GM19397 (cell line): Measurements from ENCODE around the gene DDX47.
A peak's percentile ranks its signal among the peaks of the same experiment; 100 is the strongest.
"Not testable (repeated sequence)": the region's sequence is repeated elsewhere in the genome, so short reads cannot be mapped to it uniquely, and the experiment has no call there.

Experiments used
- ATAC-seq: cut with Tn5 transposase; IDR thresholded peaks from one replicate; pipeline ENCODE4 v1.9.1; 2021; ENCODE audit warnings: mild to moderate bottlenecking, moderate library complexity; ENCODE audit not compliant: unreplicated experiment

DDX47 gene

DNA sequence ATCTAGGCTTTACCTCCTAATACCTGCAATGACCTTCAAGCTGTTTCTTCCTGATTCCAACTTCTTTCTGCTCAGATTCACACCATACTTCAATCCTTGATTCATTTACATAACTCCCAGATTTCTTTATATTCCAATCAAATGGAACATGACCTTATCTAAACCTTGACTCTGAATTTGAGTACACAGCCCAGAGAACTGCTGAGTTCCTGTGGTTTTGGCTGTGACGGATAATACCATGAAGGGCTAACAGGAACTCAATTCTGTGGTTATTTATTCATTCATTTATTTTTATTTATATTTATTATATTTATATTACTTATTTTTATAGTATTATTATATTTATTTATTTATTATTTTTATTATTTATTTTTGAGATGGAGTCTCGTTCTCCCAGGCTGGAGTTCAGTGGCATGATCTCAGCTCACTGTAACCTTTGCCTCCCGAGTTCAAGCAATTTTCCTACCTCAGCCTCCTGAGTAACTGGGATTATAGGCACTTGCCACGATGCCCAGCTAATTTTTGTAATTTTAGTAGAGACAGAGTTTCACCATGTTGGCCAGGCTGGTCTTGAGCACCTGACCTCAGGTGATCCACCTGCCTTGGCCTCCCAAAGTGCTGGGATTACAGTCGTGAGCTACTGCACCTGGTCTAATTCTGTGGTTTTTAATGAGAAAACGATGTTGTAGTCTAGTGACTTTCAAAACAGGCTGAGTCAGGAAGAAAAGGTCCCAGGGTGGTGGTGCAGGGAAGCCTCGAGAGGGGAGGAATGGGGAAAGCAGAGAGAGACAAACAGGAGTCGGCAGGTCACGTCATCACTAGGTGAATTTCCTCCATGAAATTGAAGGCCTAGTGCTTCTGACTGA is 16.0 kb upstream of the DDX47 start:
- ATAC-seq = no peak

DNA sequence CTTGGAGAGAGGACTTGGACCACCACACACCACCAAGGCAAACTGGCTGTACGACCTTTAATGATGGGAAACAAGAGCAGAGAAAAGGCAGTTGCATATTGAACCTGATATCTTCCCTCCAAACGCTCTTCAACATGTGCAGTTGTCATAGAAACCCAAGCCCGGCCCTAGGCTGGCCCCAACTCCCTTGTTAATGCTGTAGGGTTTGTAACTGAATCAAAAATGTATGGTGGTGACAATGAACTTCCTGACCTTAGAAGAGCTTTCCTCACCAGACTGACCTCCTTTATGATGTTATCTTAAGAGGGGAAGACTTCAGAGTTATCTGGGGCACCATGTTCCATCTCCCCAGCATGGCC is 15.4 kb upstream of the DDX47 start:
- no peak for ATAC-seq

DNA sequence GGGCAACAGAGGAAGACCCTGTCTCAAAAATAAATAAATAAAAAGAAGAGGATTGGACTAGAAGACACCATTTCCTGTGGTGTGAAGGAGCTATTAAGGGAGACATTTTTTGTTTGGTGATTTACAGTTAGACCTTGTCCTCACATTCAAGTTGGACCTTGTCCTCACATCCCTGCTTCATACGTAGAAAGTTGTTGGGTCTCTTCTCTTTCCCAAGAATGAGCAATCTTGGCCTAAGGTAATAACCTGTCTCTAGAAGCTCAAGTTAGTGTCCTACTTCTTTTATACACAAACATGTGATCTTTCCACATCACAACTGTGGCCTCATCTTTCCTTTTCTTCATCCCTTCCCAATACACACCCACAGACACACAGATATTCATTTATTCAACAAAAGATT is 14.7 kb upstream of the DDX47 start:
- no peak for ATAC-seq

DNA sequence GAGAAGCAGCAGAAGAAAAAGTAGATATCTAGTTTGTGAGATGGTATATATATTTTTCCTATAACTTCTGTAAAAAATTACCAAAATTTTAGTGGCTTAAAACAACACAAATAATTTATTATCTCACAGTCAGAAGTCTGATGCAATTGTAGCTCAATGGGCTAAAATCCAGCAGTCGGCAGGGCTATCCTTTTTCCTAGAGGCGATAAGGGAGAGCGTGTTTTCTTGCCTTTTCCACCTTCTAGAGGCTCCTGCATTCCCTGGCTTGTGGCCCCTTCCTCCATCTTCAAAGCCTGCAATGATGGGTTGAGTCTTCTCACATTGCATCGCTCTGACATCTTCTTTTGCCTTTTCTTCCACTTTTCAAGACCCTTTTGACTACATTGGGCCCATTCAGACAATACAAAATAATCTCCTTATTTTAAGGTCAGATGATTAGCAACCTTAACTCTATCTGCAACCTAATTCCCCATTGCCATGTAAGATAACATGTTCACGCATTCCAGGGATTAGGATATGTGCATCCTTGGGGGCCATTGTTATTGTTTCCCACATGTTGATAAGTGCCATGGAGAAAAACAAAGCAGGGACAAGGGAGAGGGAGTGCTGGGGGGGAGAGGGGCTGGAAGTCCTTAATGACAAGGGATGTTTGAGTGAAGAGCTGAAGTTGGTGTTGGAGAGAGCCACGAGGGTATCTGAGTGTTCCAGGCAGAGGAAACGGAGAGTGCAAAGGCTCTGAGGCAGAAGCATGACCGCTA is 13.8 kb upstream of the DDX47 start:
- no peak for ATAC-seq

DNA sequence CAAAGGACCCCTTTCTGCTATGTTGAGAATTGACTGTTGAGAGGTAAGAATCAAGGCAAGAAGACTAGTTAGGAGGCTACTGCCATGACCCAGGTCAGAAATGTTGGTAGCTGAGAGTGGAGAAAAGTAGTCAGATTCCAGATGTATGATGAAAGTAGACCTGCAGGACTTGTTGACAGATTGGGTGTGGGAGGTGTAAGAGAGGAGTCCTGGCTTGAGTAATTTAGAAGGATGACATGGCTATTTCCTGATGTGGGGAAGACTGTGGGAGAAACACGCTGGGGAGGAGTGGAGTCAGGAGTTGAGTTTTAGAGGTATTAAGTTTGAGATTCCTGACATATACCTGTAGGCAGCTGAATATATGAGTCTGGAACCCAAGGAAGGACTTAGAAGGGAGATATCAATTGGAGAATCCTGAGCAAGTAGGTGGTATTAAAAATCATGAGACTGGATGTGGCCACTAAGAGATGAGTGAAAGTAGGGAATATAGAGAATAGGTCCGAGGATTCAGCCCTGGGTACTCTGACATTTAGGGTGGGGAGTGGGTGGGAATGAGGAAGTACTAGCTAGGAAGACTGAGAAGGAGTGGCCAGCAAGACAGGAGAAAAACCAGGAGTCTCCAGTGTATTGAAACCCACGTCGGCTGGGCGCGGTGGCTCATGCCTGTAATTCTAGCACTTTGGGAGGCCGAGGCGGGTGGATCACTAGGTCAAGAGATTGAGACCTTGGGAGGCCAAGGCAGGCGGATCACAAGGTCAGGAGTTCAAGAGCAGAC is 12.6 kb upstream of the DDX47 start:
- no peak for ATAC-seq

DNA sequence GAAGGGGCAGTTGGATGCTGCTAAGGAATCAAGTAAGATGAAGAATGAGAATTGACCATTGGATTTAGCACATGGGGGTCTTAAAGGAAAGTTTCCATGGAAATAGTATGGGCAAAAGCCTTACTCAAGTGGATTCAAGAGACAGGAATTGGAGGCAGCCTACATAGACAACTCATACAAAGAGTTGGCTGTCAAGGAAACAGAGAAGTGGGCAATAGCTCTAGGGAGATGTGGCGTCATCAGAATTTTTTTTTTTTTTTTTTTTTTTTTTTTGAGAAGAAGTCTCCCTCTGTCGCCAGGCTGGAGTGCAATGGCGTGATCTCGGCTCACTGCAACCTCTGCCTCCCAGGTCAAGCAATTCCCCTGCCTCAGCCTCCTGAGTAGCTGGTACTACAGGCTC is 11.5 kb upstream of the DDX47 start:
- not testable (repeated sequence) for ATAC-seq

DNA sequence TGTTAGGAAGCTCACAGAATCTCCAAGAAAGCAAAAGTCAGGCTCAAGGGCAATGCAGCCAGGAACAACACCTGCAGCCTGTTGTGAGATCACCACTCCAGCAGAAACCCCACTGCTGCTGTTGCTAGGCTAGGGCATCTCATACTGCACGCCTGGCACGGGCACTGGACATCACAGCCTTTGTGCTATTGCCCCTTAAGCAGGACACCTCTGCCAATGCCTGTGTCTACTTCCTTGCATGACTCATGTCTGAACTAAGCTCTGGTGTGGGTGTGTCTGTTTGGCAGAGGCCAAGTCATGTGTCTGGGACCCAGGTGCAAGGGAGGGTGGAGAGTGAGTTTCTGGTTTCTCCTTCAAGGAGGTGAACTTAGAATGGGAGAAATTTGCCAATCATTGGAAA is 10.0 kb upstream of the DDX47 start:
- ATAC-seq = peak; percentile 70

DNA sequence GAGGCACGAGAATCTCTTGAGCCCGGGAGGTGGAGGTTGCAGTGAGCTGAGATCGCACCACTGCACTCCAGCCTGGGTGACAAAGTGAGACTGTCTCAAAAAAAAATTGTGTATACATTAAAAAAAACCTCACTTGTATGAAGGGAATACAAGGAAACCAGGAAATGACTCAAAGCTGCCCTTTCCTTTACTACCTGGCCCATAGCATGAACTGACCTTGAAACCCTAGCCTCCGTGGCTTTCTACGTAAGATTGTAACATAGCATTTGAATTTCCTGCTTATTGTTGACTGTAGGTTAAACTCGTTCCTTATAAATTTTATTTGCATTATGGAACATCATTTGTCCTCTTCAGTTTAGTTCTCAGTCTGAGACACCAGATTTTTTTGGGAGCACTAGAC is 9.1 kb upstream of the DDX47 start:
- no peak for ATAC-seq

DNA sequence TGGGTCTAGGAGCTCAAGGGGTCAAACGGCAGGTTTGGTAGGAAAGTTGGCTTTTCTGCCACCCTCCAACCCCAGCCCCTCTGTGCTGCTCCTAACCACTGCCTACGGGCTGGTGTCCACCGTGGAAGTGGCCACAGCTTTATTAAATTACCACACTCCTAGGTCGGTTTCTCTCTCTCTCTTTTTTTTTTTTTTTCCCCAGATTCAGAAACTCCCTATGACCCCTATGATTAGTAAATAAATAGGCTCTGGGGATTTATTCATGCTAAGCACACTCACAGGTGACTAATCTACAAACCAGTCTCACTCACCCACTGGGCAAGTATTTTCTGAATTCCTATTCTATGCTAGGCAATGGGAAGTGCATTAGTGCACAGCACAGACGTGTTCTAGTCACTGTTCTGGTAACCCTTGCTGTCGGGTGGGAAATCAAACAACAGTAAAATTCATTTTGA is 8.7 kb upstream of the DDX47 start:
- ATAC-seq = no peak

DNA sequence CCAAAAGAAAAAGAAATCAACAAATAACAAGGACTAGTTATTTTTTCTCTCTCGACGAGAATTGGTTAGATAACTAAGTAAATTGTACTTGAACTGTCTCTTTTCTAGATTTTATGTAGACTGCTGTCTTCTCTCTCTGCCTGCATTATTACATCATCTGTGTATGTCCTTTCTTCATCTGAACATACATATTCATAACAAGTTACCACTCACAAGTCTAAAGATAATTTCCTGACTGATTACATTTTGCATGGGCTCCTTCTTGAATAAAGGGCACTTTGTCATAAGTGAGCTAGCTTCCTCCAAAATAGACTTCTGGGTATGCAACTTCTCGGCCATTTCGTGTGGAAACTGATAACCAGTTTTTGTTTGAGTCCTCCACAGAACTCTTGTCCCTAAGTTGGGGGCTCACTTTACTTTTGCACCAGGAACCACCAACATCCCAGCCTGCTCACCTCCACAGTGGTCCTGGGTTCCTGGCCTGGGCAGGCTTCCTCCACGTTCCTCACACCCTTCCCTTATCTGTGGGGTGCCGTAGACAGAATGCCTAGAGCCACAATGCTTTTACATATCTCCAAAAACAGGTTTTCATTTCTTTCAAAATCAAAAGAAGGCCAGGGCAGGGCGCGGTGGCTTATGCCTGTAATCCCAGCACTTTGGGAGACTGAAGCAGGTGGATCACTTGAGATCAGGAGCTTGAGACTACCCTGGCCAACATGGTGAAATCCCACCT is 6.2 kb upstream of the DDX47 start:
- ATAC-seq = no peak

DNA sequence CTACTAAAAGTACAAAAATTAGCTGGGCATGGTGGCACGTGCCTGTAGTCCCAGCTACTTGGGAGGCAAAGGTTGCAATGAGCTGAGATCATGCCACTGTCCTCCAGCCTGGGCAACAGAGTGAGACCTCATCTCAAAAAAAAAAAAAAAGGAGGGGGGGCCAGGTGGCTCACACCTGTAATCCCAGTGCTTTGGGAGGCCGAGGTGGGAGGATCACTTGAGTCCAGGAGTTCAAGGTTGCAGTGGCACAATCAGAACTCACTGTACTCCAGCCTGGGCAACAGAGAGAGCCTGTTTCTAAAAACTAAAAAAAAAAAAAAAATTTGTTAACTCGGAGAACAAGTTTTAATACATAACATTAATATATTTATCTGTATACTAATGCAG is 5.6 kb upstream of the DDX47 start:
- ATAC-seq = not testable (repeated sequence)

DNA sequence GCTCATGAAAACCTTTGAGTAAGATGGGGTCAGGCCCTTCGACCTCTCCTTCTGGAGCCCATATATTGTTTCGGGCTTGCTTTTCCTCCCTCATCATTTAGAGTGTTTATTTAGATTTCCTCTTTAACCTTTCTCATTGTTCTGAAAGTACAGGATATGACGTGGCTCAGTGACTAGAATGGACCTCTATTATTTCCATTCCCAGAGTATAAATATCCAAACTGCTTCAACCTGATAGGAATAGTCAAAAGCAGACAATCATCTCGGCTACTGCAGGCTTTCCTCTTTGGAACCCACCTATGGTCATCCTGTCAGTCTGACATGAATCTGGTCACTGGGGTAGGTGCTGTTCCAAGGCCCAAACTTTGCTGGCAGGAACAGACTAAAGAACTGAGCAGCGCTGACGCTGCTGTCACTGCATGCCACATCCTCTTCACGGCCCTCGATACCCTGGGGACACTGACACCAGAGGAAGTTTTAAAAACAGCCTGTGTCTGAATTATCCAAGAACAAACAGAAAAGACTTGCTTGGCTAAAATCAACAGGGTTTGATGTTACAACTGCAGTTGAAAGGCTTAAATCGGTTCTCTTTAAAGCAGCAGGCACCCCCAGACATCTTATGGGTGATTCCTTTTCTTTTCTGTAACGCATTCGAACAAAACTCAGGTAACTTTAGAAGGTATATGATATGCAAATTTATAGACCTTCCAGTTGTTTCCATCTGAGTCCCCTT is 5.0 kb upstream of the DDX47 start:
- peak; percentile 77 for ATAC-seq

DNA sequence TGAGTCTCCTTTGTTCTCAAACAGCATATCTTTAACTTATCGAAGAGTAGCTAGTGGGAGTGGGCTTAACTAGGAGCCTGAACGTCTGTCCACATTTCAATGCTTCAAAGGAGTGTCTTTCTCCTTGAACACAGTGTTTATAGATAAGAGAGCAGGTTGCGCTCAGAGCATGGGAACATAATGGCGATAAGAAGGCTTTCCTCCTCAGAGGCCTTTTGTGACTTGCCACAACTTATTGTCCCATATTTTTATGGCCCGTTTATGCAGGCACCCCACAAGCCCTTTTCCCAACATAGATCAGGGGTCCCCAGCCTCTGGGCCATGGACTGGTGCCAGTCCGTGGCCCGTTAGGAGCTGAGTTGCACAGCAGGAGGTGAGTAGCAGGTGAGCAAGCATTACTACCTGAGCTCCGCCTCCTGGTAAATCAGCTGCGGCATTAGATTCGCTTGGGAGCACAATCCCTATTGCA is 2.6 kb upstream of the DDX47 start:
- ATAC-seq = no peak

DNA sequence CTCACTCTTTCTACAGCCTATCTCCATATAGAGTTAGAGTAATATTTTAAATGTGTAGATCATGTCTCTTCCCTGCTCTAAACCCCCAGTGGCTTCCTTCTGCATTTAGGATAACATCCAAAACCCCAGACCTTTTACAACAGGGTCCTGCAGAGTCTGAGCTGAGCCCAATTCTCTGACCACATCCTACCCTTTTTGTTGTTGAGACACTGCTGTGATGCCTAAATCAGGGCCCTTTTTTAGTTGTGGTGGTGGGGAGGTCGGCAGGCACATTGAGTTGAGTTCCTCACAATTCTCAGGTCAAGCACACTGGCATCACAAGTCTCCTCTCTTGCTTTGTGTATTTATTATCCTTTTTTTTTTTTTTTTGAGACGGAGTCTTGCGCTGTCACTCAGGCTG is 1.8 kb upstream of the DDX47 start:
- no peak for ATAC-seq

DNA sequence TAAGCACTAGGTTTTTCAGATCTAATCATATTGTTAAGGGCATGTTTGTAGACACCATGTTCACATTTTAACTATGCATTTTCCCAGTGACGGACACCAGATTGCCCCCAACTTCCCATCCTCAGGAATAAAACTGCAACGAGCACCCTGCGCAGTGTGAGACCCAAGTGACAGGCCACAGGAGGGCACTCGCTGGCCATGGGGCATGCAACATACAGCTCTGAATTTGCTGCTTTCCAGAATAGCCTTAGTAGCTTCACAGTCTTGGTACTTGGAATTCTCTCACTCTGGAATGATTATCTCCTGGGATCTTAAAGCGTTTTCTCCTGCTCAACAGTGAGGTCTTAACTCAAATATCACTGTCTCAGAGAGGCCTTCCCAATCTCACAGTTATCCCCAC is 972 bp upstream of the DDX47 start:
- no peak for ATAC-seq

DNA sequence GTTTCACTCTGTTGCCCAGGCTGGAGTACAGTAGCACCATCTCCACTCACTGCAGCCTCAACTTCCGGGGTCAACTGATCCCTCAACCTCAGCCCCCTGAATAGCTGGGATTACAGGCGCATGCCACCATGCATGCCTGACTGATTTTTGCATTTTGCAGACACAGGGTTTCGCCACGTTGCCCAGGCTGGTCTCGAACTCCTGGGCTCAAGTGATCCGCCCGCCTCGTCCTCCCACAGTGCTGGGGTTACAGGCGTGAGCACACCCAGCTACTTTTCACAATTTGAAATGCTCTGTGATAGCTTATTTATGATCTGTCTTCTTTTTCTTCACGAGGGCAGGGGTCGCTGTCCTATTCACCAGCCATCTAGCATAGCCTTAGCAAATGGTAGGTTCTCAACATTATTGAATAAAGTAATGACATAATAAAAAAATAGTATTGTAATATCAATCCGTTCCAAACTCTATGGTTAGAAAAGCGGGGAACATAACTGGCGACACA is 477 bp upstream of the DDX47 start:
- no peak for ATAC-seq

DNA sequence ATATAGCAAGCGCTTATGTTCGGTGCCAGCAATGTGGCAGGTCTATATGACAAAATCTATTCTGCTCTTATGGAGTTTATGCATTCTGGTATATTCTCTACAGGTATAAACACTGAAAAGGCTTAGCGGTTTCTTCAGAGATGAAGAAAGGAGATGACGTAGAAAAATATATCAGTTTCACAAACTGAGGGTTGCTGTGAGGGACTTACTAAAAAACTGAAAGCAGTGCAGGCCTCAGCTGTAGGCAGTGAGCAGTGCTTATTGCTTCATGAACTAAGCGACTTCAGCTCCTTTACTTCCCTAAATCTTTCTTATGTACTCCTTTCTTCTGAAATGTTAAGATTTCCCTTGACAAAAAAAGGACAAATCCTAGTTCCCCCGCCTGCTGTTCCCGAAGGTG is 4.5 kb downstream of the DDX47 start:
- no peak for ATAC-seq

DNA sequence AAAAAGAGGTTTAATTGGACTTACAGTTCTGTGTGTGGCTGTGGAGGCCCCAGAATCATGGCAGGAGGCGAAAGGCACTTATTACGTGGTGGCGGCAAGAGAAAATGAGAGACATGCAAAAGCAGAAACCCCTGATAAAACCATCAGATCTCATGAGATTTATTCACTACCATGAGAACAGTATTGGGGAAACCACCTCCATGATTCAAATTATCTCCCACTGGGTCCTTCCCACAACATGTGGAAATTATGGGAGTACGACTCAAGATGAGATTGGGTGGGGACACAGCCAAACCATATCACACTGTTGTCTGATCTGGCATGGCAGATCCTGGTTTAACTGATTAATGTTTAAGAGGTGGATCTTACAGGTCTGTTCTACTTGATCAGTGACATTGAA is 5.6 kb downstream of the DDX47 start:
- ATAC-seq = no peak

DNA sequence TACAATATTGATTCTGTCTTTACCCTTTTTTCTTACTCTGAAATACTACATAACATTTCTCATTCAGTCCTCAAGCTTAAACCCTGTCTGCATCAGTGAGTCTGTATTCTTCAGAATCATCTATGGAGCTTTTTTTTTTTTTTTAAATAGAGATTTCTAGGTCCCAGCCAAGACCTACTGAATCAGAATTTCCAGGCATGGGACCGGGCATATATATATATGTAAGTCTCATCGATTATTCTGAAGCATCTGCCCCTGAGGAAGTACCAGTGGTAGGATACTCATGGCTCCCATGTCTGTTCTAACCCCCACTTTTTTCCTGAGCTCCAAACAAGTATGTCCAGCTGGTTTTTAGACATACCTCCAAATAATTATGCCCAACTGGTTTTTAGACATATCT is 6.1 kb downstream of the DDX47 start:
- ATAC-seq = no peak

DNA sequence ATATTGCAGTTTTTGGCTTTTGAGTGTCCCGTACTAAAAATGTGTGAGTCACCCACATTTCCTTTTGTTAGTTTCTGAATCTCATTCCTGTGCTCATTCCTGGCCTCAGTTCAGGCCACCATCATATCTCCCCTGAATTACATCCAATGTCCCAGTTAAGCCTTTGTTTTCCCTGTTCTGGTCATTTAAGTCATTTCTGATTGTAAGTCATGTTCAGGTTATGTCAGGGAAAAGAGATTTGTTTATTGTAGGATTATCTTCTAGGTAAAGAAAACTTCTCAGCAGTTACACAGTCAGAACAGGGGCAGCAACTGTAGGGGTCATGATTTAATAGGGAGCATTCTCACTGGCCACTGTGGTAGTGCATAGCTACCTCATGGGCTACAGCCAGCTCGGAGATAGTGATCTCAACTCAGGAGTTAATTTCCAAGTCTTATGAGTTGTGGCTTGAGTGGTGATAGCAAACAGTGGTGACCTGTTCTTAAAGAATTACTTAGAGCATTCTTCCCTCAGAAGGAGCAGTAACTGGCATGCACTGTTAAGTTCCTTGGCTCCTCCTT is 6.7 kb downstream of the DDX47 start:
- ATAC-seq = no peak
